Adrenal gland (tissue), 5 donors: ENCODE data around the gene TMCC1.

Experiments used
- CTCF ChIP-seq, 6 experiments: fragments of 450-650 bp in 4 of 6; fragments of 200-600 bp in 2 of 6; sonication (generic) in 1 of 6; IDR thresholded peaks; 1 replicate in 5 of 6; 2 replicates in 1 of 6; pipeline versions ENCODE4 v1.5.1 to v1.8.0; 2016 to 2021; ENCODE audit warnings: antibody characterized with exemption in 6 of 6, mild to moderate bottlenecking in 2 of 6, moderate library complexity in 1 of 6
- POLR2A ChIP-seq, 2 donors: fragments of 450-650 bp; IDR thresholded peaks; one replicate each; pipeline ENCODE4 v1.6.1; 2017; ENCODE audit warnings: antibody characterized with exemption in 2 of 2, mild to moderate bottlenecking in 2 of 2, moderate library complexity in 1 of 2
- donor health status: DM: no; HTN: no; CAD: no.

GRCh38 chr3:129769616-129770015 lies 123.9 kb downstream of the TMCC1 start:
- no peak for TF ChIP-seq CTCF (IDR thresholded peaks at IDR 0.05)
- no peak for TF ChIP-seq POLR2A (IDR thresholded peaks at IDR 0.05)
